GM06990 (cell line): ENCODE data around the gene KCND3.

Experiments
- DNase-seq: peaks from one replicate; pipeline ENCODE4 v3.0.0-alpha.2; 2011; ENCODE audit not compliant: insufficient read length; ENCODE audit errors: extremely low read depth
- H3K27me3 ChIP-seq: replicated peaks from 2 replicates; pipeline ENCODE4 v1.6.0; 2011; ENCODE audit warnings: low read length; ENCODE audit not compliant: control insufficient read depth, insufficient read depth
- H3K36me3 ChIP-seq: 2 replicates; pipeline ENCODE4 v1.5.1; 2011; ENCODE audit warnings: low read length; ENCODE audit not compliant: control insufficient read depth, insufficient read depth
- H3K4me3 ChIP-seq: replicated peaks from 2 replicates; pipeline ENCODE4 v1.5.1; 2011; ENCODE audit warnings: low read depth, mild to moderate bottlenecking, control low read depth, low read length
- TF ChIP-seq, protein P1 (sequence below): IDR thresholded peaks from 2 replicates; pipeline ENCODE4 v1.5.1; 2011; ENCODE audit warnings: low read length, control low read depth, mild to moderate bottlenecking, inconsistent platforms; ENCODE audit not compliant: insufficient read depth, poor library complexity, severe bottlenecking

The KCND3 gene

GRCh38 chr1:111822138-111822537, 167.3 kb downstream of the KCND3 start:
- H3K4me3 ChIP-seq = no peak overlapping the region
- H3K36me3 ChIP-seq = no peaks in the 10 kb centered on the region
- TF ChIP-seq, protein P1, sequence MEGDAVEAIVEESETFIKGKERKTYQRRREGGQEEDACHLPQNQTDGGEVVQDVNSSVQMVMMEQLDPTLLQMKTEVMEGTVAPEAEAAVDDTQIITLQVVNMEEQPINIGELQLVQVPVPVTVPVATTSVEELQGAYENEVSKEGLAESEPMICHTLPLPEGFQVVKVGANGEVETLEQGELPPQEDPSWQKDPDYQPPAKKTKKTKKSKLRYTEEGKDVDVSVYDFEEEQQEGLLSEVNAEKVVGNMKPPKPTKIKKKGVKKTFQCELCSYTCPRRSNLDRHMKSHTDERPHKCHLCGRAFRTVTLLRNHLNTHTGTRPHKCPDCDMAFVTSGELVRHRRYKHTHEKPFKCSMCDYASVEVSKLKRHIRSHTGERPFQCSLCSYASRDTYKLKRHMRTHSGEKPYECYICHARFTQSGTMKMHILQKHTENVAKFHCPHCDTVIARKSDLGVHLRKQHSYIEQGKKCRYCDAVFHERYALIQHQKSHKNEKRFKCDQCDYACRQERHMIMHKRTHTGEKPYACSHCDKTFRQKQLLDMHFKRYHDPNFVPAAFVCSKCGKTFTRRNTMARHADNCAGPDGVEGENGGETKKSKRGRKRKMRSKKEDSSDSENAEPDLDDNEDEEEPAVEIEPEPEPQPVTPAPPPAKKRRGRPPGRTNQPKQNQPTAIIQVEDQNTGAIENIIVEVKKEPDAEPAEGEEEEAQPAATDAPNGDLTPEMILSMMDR = no peak
- no peak for DNase-seq
- H3K27me3 ChIP-seq = no peaks in the 10 kb centered on the region

DNA sequence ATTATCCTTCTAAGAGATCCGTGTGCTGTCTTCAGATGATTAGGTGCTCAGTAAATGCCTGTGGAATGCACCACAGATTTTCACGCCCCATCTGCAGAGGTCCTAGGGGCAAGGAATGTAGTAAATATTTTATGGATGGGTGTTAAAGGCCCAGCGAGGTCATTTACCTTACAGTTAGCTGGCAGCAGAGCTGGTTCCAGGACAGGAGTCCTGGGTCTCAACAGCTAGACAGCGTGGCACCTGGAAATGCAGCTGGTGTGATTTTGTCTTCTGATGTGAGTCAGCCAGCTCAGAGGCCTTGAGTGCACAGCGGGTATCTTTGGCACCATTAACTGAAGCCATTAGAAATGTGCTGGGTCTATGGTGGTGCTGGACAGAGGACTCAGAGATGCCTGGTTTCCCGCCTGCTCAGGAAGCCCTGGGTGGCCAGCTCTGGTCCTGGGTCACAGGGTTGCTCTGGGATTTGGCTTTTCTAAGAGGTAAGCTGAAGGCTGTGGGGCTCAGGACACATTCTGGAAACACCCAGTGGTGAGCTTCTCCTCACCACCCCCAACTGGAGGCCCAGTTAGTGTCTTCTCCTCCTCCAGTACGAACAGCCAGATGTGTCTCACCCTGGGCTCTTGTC, 168.2 kb downstream of the KCND3 start:
- Histone ChIP-seq H3K4me3 (no peak overlapping the region), H3K36me3 (no peaks in the 10 kb centered on the region), H3K27me3 (no peaks in the 10 kb centered on the region)
- TF ChIP-seq, protein P1 = no peak
- no peak for DNase-seq

DNA sequence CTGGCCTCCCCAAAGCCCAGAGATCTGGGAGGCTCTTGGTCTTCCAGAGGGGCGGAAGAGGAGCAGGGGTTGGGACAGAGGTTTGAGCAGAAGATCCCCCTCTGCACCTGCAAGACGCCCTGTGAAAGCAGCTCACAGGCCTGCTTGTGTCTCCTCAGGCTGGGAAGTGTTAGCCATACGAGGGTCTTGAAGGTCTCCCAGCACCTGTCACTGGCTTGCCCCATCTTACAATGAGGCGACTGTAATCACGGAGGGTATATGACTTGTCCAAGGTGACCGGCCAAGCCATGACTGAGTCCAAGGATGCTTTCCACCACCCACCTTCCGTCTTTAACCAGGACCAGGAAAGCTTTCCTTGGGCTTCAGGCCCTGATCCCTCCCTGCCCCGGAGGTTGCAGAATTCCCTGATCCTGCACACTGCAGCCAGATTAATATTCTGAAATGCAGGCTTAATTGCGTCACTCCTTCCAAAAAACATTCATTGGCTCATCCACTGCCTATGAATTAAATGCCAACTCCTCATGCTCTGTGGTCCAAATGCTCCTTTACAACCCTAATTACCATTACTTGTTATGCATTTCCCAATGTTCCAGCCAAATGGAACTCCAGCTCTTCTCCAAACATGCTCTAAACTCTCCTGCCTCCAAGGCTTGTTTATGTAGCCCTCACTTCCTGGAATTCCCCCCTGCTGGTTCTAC, 169.8 kb downstream of the KCND3 start:
- Histone ChIP-seq H3K27me3 (no peaks in the 10 kb centered on the region; the same call in 1 of the 2 replicates), H3K4me3 (no peak overlapping the region), H3K36me3 (no peaks in the 10 kb centered on the region)
- TF ChIP-seq, protein P1 = no peak
- no peak for DNase-seq

DNA sequence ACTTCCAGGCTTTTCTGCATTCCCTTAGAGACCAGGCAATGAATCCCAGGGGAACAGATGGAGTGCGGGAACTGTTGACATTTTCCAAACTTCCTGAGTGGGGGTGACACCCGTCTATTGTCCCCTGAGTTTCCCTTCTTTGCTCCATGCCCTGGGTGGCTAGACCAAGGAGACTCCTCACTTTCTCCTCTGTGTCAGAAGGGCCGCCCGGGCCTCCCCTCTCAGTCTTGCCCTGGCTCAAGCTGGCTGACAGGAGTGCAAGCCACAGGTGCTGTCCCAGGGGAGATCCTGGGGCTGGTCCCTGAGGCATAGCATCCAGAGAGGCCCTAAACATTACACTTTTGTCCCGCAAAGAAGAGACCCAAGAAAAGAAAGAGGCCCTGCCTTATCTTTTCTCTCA, 170.9 kb downstream of the KCND3 start:
- TF ChIP-seq, protein P1 = no peak
- no peak for DNase-seq
- no peaks in the 10 kb centered on the region for H3K36me3 ChIP-seq
- no peaks in the 10 kb centered on the region; the same call in 1 of the 2 replicates for H3K27me3 ChIP-seq
- H3K4me3 ChIP-seq = no peak overlapping the region

DNA sequence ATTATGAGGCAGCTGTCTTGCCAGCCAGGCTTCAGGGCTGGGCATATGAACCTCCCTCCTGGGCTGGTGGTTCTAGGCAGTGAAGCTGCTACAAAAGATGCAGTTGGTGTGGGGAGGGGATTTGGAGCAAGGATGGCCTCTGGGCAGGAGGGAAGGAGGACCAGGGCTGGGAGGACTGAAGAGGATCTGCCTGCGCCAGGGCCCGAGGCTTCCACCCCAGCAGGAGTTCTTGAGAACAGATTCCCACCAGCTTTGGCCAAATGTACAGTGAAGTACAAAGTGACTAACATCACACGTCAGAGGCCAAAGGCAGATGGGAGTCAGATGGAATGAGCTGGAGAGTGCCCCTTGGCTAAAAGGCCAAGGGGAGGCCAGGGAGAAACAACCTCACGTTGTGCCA, 171.4 kb downstream of the KCND3 start:
- TF ChIP-seq, protein P1 = no peak
- H3K36me3 ChIP-seq = no peaks in the 10 kb centered on the region
- H3K4me3 ChIP-seq = no peak overlapping the region
- H3K27me3 ChIP-seq = no peaks in the 10 kb centered on the region; the same call in 1 of the 2 replicates
- no peak for DNase-seq
